A673 (cell line): ENCODE results near the gene RNF41. TPM values are rescaled to one million over a fixed set of nuclear protein-coding genes. Genes with fewer than 3 reads are reported as not detected.

Source experiments
- BruUV-seq: library from RNA; stranded (reverse); fragments of 400-500 nt; replicated peaks from 2 replicates; lab custom pipeline; 2021; lab: Mats Ljungman, UMichigan
- CTCF ChIA-PET: fragments of 300-600 bp; sonication (Branson Sonifier 250); formaldehyde crosslinking; loops from one replicate; lab custom pipeline; 2022; ENCODE audit warnings: antibody characterized with exemption; lab: Charles Lee
- POLR2A ChIA-PET: fragments of 300-600 bp; sonication (Branson Sonifier 250); formaldehyde crosslinking; loops from one replicate; lab custom pipeline; 2022; ENCODE audit warnings: antibody characterized with exemption; ENCODE audit not compliant: low non-redundant PET; lab: Charles Lee
- DNase-seq: peaks from one replicate; pipeline ENCODE4 v3.0.0-alpha.2; 2015; ENCODE audit warnings: low spot score
- H3K27ac ChIP-seq: fragments of 200-600 bp; sonication (generic); 2 replicates; pipeline ENCODE4 v1.5.1; 2016; ENCODE audit warnings: mixed run types, low read depth, mild to moderate bottlenecking, mixed read lengths, antibody characterized with exemption, low read length; ENCODE audit not compliant: poor library complexity, severe bottlenecking
- H3K27me3 ChIP-seq: fragments of 200-600 bp; sonication (generic); replicated peaks from 2 replicates; pipeline ENCODE4 v1.6.1; 2017; ENCODE audit warnings: mixed run types, low read depth, mild to moderate bottlenecking, mixed read lengths, antibody characterized with exemption, low read length; ENCODE audit not compliant: insufficient read depth, poor library complexity
- H3K36me3 ChIP-seq: fragments of 200-600 bp; sonication (generic); 2 replicates; pipeline ENCODE4 v1.6.1; 2016; ENCODE audit warnings: mixed run types, mild to moderate bottlenecking, mixed read lengths, antibody characterized with exemption, low read length; ENCODE audit not compliant: insufficient read depth, poor library complexity, severe bottlenecking
- H3K4me1 ChIP-seq: fragments of 200-600 bp; sonication (generic); 2 replicates; pipeline ENCODE4 v1.6.1; 2017; ENCODE audit warnings: mixed run types, mild to moderate bottlenecking, mixed read lengths, antibody characterized with exemption, low read length; ENCODE audit not compliant: insufficient read depth, poor library complexity, severe bottlenecking
- H3K4me3 ChIP-seq: fragments of 200-600 bp; sonication (generic); 2 replicates; pipeline ENCODE4 v1.5.1; 2016; ENCODE audit warnings: low read depth, mixed run types, mild to moderate bottlenecking, mixed read lengths, low read length; ENCODE audit not compliant: poor library complexity, severe bottlenecking
- H3K9me3 ChIP-seq: fragments of 200-600 bp; sonication (generic); 2 replicates; pipeline ENCODE4 v1.6.1; 2016; ENCODE audit warnings: mixed run types, low read depth, mild to moderate bottlenecking, mixed read lengths, antibody characterized with exemption, low read length; ENCODE audit not compliant: poor library complexity, severe bottlenecking
- CTCF ChIP-seq: fragments of 300-800, 200-600 bp; sonication (generic); conservative IDR thresholded peaks from 2 replicates; pipeline ENCODE4 v1.5.1; 2017; ENCODE audit warnings: low read depth, mild to moderate bottlenecking, antibody characterized with exemption, low read length, moderate library complexity, mixed read lengths
- EZH2 ChIP-seq: fragments of 200-600 bp; sonication (generic); IDR thresholded peaks from 2 replicates; pipeline ENCODE4 v1.6.1; 2017; ENCODE audit warnings: borderline replicate concordance, low read depth, mild to moderate bottlenecking, mixed read lengths, antibody characterized with exemption, low read length; ENCODE audit not compliant: poor library complexity, severe bottlenecking
- intact Hi-C: fragments of 100-400 bp; cut with micrococcal nuclease; formaldehyde crosslinking; loops from one replicate; pipeline ENCODE4 v1.10.0; 2022; ENCODE audit not compliant: unreplicated experiment
- total RNA-seq: library from RNA; stranded (reverse); gene quantifications from 2 replicates; pipeline ENCODE4 v1.2.3, GENCODE V29; 2021

RNF41 gene
- total RNA-seq, 1 experiment from 2014 or later = 48.1 TPM

- CTCF ChIA-PET = no interaction called here
- Histone ChIP-seq H3K27ac (no peak overlapping the region), H3K27me3 (no peaks in the 10 kb centered on the region), H3K4me1 (peaks cover 15% of the 10 kb centered on the region), H3K9me3 (no peaks in the 10 kb centered on the region), H3K4me3 (no peak overlapping the region), H3K36me3 (peaks cover 6% of the 10 kb centered on the region)
- intact Hi-C loops = no loop called here
- no TSS peak for BruUV-seq
- POLR2A ChIA-PET = no interaction called here
- DNase-seq = no peak
- TF ChIP-seq CTCF = no peak
- TF ChIP-seq EZH2 = no peak
Measured at GRCh38 chr12:56261503-56262232, 39.9 kb upstream of the RNF41 start.

GRCh38 chr12:56260921-56261320, 39.2 kb upstream of the RNF41 start:
- ChIA-PET POLR2A (no interaction called here), CTCF (no interaction called here)
- Histone ChIP-seq H3K27ac (no peak overlapping the region), H3K27me3 (no peaks in the 10 kb centered on the region), H3K4me3 (no peak overlapping the region), H3K4me1 (peaks cover 20% of the 10 kb centered on the region), H3K36me3 (peaks cover 12% of the 10 kb centered on the region), H3K9me3 (no peaks in the 10 kb centered on the region)
- TF ChIP-seq CTCF = no peak
- no peak for TF ChIP-seq EZH2
- no TSS peak for BruUV-seq
- DNase-seq = no peak
- intact Hi-C loops = no loop called here

- ChIA-PET CTCF (no interaction called here), POLR2A (no interaction called here)
- no TSS peak for BruUV-seq
- H3K9me3 ChIP-seq = no peaks in the 10 kb centered on the region
- H3K4me1 ChIP-seq = peaks cover 20% of the 10 kb centered on the region
- H3K27me3 ChIP-seq = no peaks in the 10 kb centered on the region
- no peak overlapping the region for H3K27ac ChIP-seq
- intact Hi-C loops = no loop called here
- H3K36me3 ChIP-seq = peaks cover 17% of the 10 kb centered on the region
- H3K4me3 ChIP-seq = no peak overlapping the region
- no peak for DNase-seq
- TF ChIP-seq CTCF (no peak), EZH2 (no peak)
Measured at GRCh38 chr12:56260380-56260779, 38.7 kb upstream of the RNF41 start.
